ENCODE measurements around the gene AHCYL2. TPM values are rescaled to one million over a fixed set of nuclear protein-coding genes. Genes with fewer than 3 reads are reported as not detected.

The AHCYL2 gene
- total and polyA plus RNA-seq, 2 donors (not counting 3 experiments of a cell fraction or from before 2014, with no cell fraction given) = 10.8 to 13.5 TPM

GRCh38 chr7:129348023-129348740 is 123.4 kb downstream of the AHCYL2 start:
- dilution Hi-C loops (cut with MboI; ENCODE audit: extremely low pct_ligation_motif_present, low sequenced_read_pairs) = no loop called here
- Histone ChIP-seq H3K4me1 (ENCODE audit: control insufficient read depth, extremely low read depth, insufficient read depth, low read length) (no peaks in the 10 kb centered on the region), H3K9ac (replicated peaks; ENCODE audit: extremely low read depth, insufficient read depth, low read length) (no peak overlapping the region), H3K4me3 (replicated peaks in 1 of 3; ENCODE audit: insufficient read depth in 1 of 3, low read depth in 1 of 3, low read length in 3 of 3) (no peak overlapping the region), H3K27me3 (ENCODE audit: control insufficient read depth in 2 of 2, insufficient read depth in 2 of 2, low read length in 2 of 2) (no peaks in the 10 kb centered on the region), H4K20me1 (replicated peaks; ENCODE audit: control insufficient read depth, extremely low read depth, insufficient read depth, low read length) (no peaks in the 10 kb centered on the region), H3K36me3 (ENCODE audit: control insufficient read depth in 2 of 2, extremely low read depth in 1 of 2, insufficient read depth in 2 of 2, low read length in 2 of 2) (no peaks in the 10 kb centered on the region), H3K9me1 (replicated peaks; ENCODE audit: control insufficient read depth, extremely low read depth, insufficient read depth, low read length) (no peaks in the 10 kb centered on the region), H3K9me3 (replicated peaks; ENCODE audit: control insufficient read depth, insufficient read depth, low read length) (no peaks in the 10 kb centered on the region), H3K4me2 (ENCODE audit: insufficient read depth, low read length) (no peak overlapping the region), H3K79me2 (ENCODE audit: control insufficient read depth, insufficient read depth, low read length) (no peaks in the 10 kb centered on the region), H3K27ac (ENCODE audit: insufficient read depth, low read depth, low read length) (no peak overlapping the region), H2AFZ (ENCODE audit: low read depth, low read length) (no peak overlapping the region)
- ChIA-PET POLR2A (no interaction called here), CTCF (interaction anchor here (1.1 kb wide), 3 partner anchors 11 to 124 kb away, joined by 3 read pairs; no protein-coding TSS in a partner anchor)
- FAIRE-seq (no peak), DNase-seq (ENCODE audit: low read depth, low spot score) (no peak)
- no TSS peak for BruUV-seq (replicated peaks)
- intact Hi-C loops (cut with micrococcal nuclease) = no loop called here
- no peak for TF ChIP-seq JUN (IDR thresholded peaks at IDR 0.05; ENCODE audit: borderline replicate concordance, insufficient read depth, insufficient read length, low read depth)
- no peak for TF ChIP-seq MYC (IDR thresholded peaks at IDR 0.05; ENCODE audit: low read depth, low read length)
- no peak for TF ChIP-seq CTCF (IDR thresholded peaks at IDR 0.05; ENCODE audit: extremely low read depth in 1 of 2, insufficient read depth in 1 of 2, low read depth in 1 of 2, low read length in 2 of 2)
- no peak for TF ChIP-seq GATA2 (IDR thresholded peaks at IDR 0.05; ENCODE audit: insufficient read depth, insufficient read length, low read depth, low read length)
- TF ChIP-seq MAX (IDR thresholded peaks at IDR 0.05; ENCODE audit: insufficient read depth, insufficient read length) = no peak
- TF ChIP-seq FOS (IDR thresholded peaks at IDR 0.05; ENCODE audit: borderline replicate concordance, insufficient read depth, low read length) = no peak
- TF ChIP-seq EZH2 (IDR thresholded peaks at IDR 0.05; ENCODE audit: borderline replicate concordance, low read depth, low read length, severe bottlenecking) = no peak
